Gastrocnemius medialis (tissue), 4 donors: ENCODE measurements around the gene SYDE2.

Source experiments
- CTCF ChIP-seq, 5 experiments: fragments of 450-650 bp in 3 of 5; fragments of 200-600 bp in 2 of 5; sonication (generic) in 2 of 5; IDR thresholded peaks in 4 of 5; conservative IDR thresholded peaks in 1 of 5; 1 replicate in 4 of 5; 2 replicates in 1 of 5; pipeline ENCODE4 v1.5.1; 2016 to 2019; ENCODE audit warnings: antibody characterized with exemption in 5 of 5, mild to moderate bottlenecking in 3 of 5, moderate library complexity in 3 of 5
- POLR2A ChIP-seq, 2 donors: fragments of 450-650 bp; IDR thresholded peaks; one replicate each; pipeline ENCODE4 v1.6.1; 2017; ENCODE audit warnings: antibody characterized with exemption in 2 of 2, mild to moderate bottlenecking in 2 of 2, moderate library complexity in 2 of 2

GRCh38 chr1:85168884-85169283, 31.9 kb downstream of the SYDE2 start:
- TF ChIP-seq CTCF (IDR thresholded peaks at IDR 0.05 in 4 of 5, conservative IDR thresholded peaks at IDR 0.05 in 1 of 5) = no peak
- TF ChIP-seq POLR2A (IDR thresholded peaks at IDR 0.05) = no peak
